ENCODE measurements around the gene NCKAP5L.

DNA sequence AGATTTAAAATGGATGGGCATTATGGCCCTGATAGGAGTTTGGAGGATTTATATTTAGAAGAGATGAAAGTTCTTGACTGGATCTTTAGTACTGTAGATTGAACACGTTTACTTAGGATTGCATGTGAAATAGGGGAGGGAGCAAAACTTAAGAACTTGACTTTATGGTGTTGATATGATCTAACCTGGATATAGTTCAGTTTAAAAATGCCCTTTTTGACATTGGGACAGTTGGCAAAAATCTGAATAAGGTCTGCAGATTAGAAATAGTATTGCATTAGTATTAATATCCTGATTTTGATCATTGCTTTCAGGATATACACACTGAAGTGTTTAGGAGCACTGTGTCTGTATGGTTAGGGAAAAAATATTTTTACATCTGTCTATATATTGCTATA lies 77.2 kb downstream of the NCKAP5L start:
- TF ChIP-seq EZH2phosphoT487 (IDR thresholded peaks at IDR 0.05; ENCODE audit: borderline replicate concordance, low read length), result no peak
- TF ChIP-seq, protein P1, sequence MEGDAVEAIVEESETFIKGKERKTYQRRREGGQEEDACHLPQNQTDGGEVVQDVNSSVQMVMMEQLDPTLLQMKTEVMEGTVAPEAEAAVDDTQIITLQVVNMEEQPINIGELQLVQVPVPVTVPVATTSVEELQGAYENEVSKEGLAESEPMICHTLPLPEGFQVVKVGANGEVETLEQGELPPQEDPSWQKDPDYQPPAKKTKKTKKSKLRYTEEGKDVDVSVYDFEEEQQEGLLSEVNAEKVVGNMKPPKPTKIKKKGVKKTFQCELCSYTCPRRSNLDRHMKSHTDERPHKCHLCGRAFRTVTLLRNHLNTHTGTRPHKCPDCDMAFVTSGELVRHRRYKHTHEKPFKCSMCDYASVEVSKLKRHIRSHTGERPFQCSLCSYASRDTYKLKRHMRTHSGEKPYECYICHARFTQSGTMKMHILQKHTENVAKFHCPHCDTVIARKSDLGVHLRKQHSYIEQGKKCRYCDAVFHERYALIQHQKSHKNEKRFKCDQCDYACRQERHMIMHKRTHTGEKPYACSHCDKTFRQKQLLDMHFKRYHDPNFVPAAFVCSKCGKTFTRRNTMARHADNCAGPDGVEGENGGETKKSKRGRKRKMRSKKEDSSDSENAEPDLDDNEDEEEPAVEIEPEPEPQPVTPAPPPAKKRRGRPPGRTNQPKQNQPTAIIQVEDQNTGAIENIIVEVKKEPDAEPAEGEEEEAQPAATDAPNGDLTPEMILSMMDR (IDR thresholded peaks at IDR 0.05; ENCODE audit: low read depth, low read length, poor library complexity, severe bottlenecking), result no peak
